PC-9 (cell line): ENCODE results near the gene DNAH9. TPM values are rescaled to one million over a fixed set of nuclear protein-coding genes. Genes with fewer than 3 reads are reported as not detected.

Experiments used
- BruUV-seq: library from RNA; stranded (reverse); fragments of 400-500 nt; replicated peaks from 2 replicates; lab custom pipeline; 2021; lab: Mats Ljungman, UMichigan
- CTCF ChIA-PET: fragments of 300-600 bp; sonication (Branson Sonifier 250); formaldehyde crosslinking; loops from one replicate; lab custom pipeline; 2022; ENCODE audit warnings: antibody characterized with exemption; lab: Charles Lee
- POLR2A ChIA-PET: fragments of 300-600 bp; sonication (Branson Sonifier 250); formaldehyde crosslinking; loops from one replicate; lab custom pipeline; 2022; ENCODE audit warnings: antibody characterized with exemption; ENCODE audit not compliant: unreplicated experiment; lab: Charles Lee
- DNase-seq, 2 experiments: peaks; one replicate each; pipeline versions ENCODE4 v3.0.0 to v3.0.0-alpha.2; 2015 to 2022; ENCODE audit warnings: mixed read lengths in 1 of 2
- H2AFZ ChIP-seq: fragments of 200-600 bp; sonication (generic); 2 replicates; pipeline ENCODE4 v1.8.1; 2017; ENCODE audit warnings: antibody characterized with exemption
- H3F3A ChIP-seq: fragments of 200-600 bp; sonication (generic); 2 replicates; pipeline ENCODE4 v1.8.1; 2017; ENCODE audit warnings: antibody characterized with exemption, mild to moderate bottlenecking, low read depth; ENCODE audit not compliant: insufficient read depth
- H3K27ac ChIP-seq: fragments of 200-600 bp; sonication (generic); 2 replicates; pipeline ENCODE4 v1.6.1; 2016; ENCODE audit warnings: mixed run types
- H3K27me3 ChIP-seq: fragments of 200-600 bp; sonication (generic); 2 replicates; pipeline ENCODE4 v1.6.1; 2016; ENCODE audit warnings: low read depth, mixed run types; ENCODE audit not compliant: insufficient read depth
- H3K36me3 ChIP-seq: fragments of 200-600 bp; sonication (generic); 2 replicates; pipeline ENCODE4 v1.6.1; 2016; ENCODE audit warnings: low read depth, mixed run types
- H3K4me1 ChIP-seq: fragments of 200-600 bp; sonication (generic); replicated peaks from 2 replicates; pipeline ENCODE4 v1.6.1; 2016; ENCODE audit warnings: mixed run types; ENCODE audit not compliant: insufficient read depth
- H3K4me2 ChIP-seq: fragments of 200-600 bp; sonication (generic); 2 replicates; pipeline ENCODE4 v1.6.1; 2017; ENCODE audit warnings: mixed run types
- H3K4me3 ChIP-seq: fragments of 200-600 bp; sonication (generic); 2 replicates; pipeline ENCODE4 v1.6.1; 2016; ENCODE audit warnings: mixed run types
- H3K79me2 ChIP-seq: fragments of 200-600 bp; sonication (generic); 2 replicates; pipeline ENCODE4 v1.6.1; 2017; ENCODE audit warnings: low read depth, mixed run types
- H3K9me2 ChIP-seq: fragments of 200-600 bp; sonication (generic); 2 replicates; pipeline ENCODE4 v1.8.1; 2017; ENCODE audit warnings: mild to moderate bottlenecking; ENCODE audit not compliant: insufficient read depth
- H3K9me3 ChIP-seq: fragments of 200-600 bp; sonication (generic); 2 replicates; pipeline ENCODE4 v1.8.1; 2016; ENCODE audit warnings: low read depth; ENCODE audit not compliant: insufficient read depth
- H4K20me1 ChIP-seq: fragments of 200-600 bp; sonication (generic); 2 replicates; pipeline ENCODE4 v1.8.1; 2017; ENCODE audit not compliant: insufficient read depth
- EZH2 ChIP-seq: fragments of 200-600 bp; sonication (generic); IDR thresholded peaks from 2 replicates; pipeline ENCODE4 v1.8.0; 2017; ENCODE audit warnings: antibody characterized with exemption, low read depth
- intact Hi-C: fragments of 100-400 bp; cut with micrococcal nuclease; formaldehyde crosslinking; loops from one replicate; pipeline ENCODE4 v1.10.0; 2022; ENCODE audit not compliant: unreplicated experiment
- total RNA-seq: library from RNA; stranded (reverse); gene quantifications from 2 replicates; pipeline ENCODE4 v1.2.3, GENCODE V29; 2021
- TF ChIP-seq, protein P1 (sequence below): fragments of 200-600 bp; sonication (generic); conservative IDR thresholded peaks from 2 replicates; pipeline ENCODE4 v1.6.1; 2017; ENCODE audit warnings: mixed run types, antibody characterized with exemption, mild to moderate bottlenecking, moderate library complexity

DNAH9 gene
- total RNA-seq, 1 experiment from 2014 or later: not detected

DNA sequence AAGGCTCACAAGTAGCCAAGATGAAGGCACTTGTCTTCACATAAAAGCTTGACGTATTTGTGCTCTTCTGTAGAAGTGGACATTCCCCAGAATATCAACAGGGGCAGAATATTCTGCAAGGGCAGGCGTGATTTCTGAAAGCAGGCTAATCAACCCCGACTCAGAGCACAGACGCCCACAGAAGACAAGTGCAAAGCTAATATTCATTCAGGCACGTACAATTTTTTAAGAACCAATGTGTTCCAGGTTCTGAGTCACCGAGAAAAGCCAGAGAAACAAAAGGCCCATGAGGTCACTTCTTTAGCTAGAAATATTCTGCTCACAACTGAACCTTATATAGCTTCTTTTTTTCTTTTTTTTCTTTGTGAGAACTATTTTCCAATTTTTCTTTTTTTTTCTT, 121.6 kb downstream of the DNAH9 start:
- no peaks in the 10 kb centered on the region for H3K9me3 ChIP-seq
- no peak for DNase-seq
- ChIA-PET POLR2A (no interaction called here), CTCF (no interaction called here)
- peaks cover 8% of the 10 kb centered on the region; the same call in 1 of the 2 replicates for H3K27me3 ChIP-seq
- no peak overlapping the region for H3K27ac ChIP-seq
- no peak for TF ChIP-seq EZH2
- TF ChIP-seq, protein P1, sequence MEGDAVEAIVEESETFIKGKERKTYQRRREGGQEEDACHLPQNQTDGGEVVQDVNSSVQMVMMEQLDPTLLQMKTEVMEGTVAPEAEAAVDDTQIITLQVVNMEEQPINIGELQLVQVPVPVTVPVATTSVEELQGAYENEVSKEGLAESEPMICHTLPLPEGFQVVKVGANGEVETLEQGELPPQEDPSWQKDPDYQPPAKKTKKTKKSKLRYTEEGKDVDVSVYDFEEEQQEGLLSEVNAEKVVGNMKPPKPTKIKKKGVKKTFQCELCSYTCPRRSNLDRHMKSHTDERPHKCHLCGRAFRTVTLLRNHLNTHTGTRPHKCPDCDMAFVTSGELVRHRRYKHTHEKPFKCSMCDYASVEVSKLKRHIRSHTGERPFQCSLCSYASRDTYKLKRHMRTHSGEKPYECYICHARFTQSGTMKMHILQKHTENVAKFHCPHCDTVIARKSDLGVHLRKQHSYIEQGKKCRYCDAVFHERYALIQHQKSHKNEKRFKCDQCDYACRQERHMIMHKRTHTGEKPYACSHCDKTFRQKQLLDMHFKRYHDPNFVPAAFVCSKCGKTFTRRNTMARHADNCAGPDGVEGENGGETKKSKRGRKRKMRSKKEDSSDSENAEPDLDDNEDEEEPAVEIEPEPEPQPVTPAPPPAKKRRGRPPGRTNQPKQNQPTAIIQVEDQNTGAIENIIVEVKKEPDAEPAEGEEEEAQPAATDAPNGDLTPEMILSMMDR: no peak
- intact Hi-C loops: no loop called here
- no TSS peak for BruUV-seq
- no peak overlapping the region for H2AFZ ChIP-seq
- H3K36me3 ChIP-seq: no peaks in the 10 kb centered on the region
- no peaks in the 10 kb centered on the region for H3K4me1 ChIP-seq
- no peaks in the 10 kb centered on the region for H3K9me2 ChIP-seq
- no peaks in the 10 kb centered on the region for H4K20me1 ChIP-seq
- no peaks in the 10 kb centered on the region for H3K79me2 ChIP-seq
- no peak overlapping the region for H3K4me3 ChIP-seq
- H3F3A ChIP-seq: no peaks in the 10 kb centered on the region
- H3K4me2 ChIP-seq: no peak overlapping the region

DNA sequence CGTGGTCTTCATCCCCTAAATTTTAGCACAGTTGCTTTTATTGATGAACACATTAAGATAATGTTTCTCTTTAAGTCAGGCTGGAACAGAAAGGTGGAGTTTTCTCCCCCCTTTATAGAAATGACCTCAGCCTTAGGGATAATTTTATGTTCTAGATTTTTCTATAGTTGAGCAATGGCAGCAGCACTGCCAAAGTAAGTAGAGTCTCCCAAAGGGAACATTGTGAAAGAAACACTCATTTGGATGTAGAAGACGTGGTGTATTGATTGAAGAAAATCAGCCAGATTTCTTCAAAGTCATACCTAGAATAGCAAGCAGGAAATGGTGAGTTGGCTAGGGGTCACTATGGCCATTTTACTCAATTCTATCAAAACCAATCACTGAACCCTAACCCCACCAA, 122.5 kb downstream of the DNAH9 start:
- DNase-seq: no peak
- TF ChIP-seq, protein P1: no peak
- TF ChIP-seq EZH2: no peak
- Histone ChIP-seq H3K4me2 (no peak overlapping the region), H3K27me3 (peaks cover 8% of the 10 kb centered on the region; the same call in 1 of the 2 replicates), H2AFZ (no peak overlapping the region), H3K4me1 (no peaks in the 10 kb centered on the region), H3F3A (no peaks in the 10 kb centered on the region), H4K20me1 (no peaks in the 10 kb centered on the region), H3K4me3 (no peak overlapping the region), H3K9me3 (no peaks in the 10 kb centered on the region), H3K9me2 (no peaks in the 10 kb centered on the region), H3K27ac (no peak overlapping the region), H3K79me2 (no peaks in the 10 kb centered on the region), H3K36me3 (no peaks in the 10 kb centered on the region)
- CTCF ChIA-PET: no interaction called here
- intact Hi-C loops: no loop called here
- no TSS peak for BruUV-seq
- POLR2A ChIA-PET: no interaction called here

DNA sequence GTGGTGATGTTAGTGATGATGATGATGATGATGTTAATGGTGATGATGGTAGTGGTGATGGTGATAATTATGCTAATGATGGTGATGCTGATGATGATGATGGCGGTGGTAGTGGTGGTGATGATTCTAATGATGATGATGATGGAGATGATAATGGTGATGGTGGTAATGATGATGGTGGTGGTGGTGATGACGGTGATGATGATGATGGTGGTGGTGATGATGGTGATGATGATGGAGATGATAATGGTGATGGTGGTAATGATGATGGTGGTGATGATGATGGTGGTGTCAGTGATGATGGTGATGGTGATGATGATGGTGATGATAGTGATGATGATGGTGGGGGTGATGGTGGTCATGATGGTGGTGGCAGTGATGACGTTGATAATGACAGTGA, 132.5 kb downstream of the DNAH9 start:
- no peak overlapping the region for H2AFZ ChIP-seq
- BruUV-seq: no TSS peak
- no peaks in the 10 kb centered on the region for H4K20me1 ChIP-seq
- no peaks in the 10 kb centered on the region for H3F3A ChIP-seq
- no peaks in the 10 kb centered on the region for H3K36me3 ChIP-seq
- no peak overlapping the region for H3K4me2 ChIP-seq
- ChIA-PET POLR2A (no interaction called here), CTCF (no interaction called here)
- H3K79me2 ChIP-seq: no peaks in the 10 kb centered on the region
- no peak for TF ChIP-seq EZH2
- TF ChIP-seq, protein P1: no peak
- no peak overlapping the region for H3K4me3 ChIP-seq
- no peak for DNase-seq
- H3K4me1 ChIP-seq: no peaks in the 10 kb centered on the region
- H3K27ac ChIP-seq: no peak overlapping the region
- intact Hi-C loops: no loop called here
- H3K9me3 ChIP-seq: no peaks in the 10 kb centered on the region
- H3K27me3 ChIP-seq: no peaks in the 10 kb centered on the region
- no peaks in the 10 kb centered on the region for H3K9me2 ChIP-seq
